Right lobe of liver (tissue), 6 donors: ENCODE results near the gene SF3B3. TPM values are rescaled to one million over a fixed set of nuclear protein-coding genes. Genes with fewer than 3 reads are reported as not detected.
"Not testable (repeated sequence)": the region's sequence is repeated elsewhere in the genome, so short reads cannot be mapped to it uniquely, and the experiment has no call there.

ENCODE experiments used
- ATAC-seq, 4 donors: fragments of 200-7000 bp; cut with Tn5 transposase; one replicate each; pipeline ENCODE4 v1.9.1; 2020; ENCODE audit warnings: mild to moderate bottlenecking in 4 of 4, moderate library complexity in 4 of 4
- DNase-seq, 3 donors: peaks; one replicate each; pipeline ENCODE4 v3.0.0-alpha.2; 2020
- H3K27ac ChIP-seq, 3 donors: fragments of 200-600 bp; one replicate each; pipeline ENCODE4 v1.8.0; 2022
- H3K27me3 ChIP-seq, 2 donors: fragments of 200-600 bp; one replicate each; pipeline ENCODE4 v1.8.0; 2022
- H3K36me3 ChIP-seq, 4 donors: fragments of 200-600 bp; sonication (generic) in 1 of 4; one replicate each; pipeline versions ENCODE4 v1.5.1 to v1.8.0; 2017 to 2022; ENCODE audit warnings: control low read depth in 1 of 4
- H3K4me1 ChIP-seq, 4 donors: fragments of 200-600 bp; sonication (generic) in 1 of 4; one replicate each; pipeline versions ENCODE4 v1.5.1 to v1.8.0; 2017 to 2022; ENCODE audit warnings: control low read depth in 1 of 4
- H3K4me3 ChIP-seq, 3 donors: fragments of 200-600 bp; one replicate each; pipeline ENCODE4 v1.8.0; 2022
- H3K9me3 ChIP-seq, 4 donors: fragments of 200-600 bp; sonication (generic) in 1 of 4; one replicate each; pipeline versions ENCODE4 v1.5.1 to v1.8.0; 2017 to 2022; ENCODE audit warnings: control low read depth in 1 of 4
- POLR2A ChIP-seq: fragments of 450-650 bp; IDR thresholded peaks from one replicate; pipeline ENCODE4 v1.6.1; 2017; ENCODE audit warnings: antibody characterized with exemption, mild to moderate bottlenecking
- WGBS: methylation state at CpG from one replicate; pipeline ENCODE4 v1.1.6; 2018; ENCODE audit warnings: low coverage, low lambda C conversion rate; ENCODE audit not compliant: insufficient coverage; ENCODE audit errors: missing lambda C conversion rate; 5-methylcytosine and 5-hydroxymethylcytosine counted together
- intact Hi-C, 2 donors: fragments of 100-400 bp; cut with DNase I; formaldehyde crosslinking; loops; one replicate each; pipeline versions ENCODE4 v1.11.2 to v1.14.1; 2022
- total RNA-seq, 6 experiments: library from RNA; depleted of rRNA in 2 of 6; stranded (reverse); fragments of >200 nt in 2 of 6; fragmentation: NEBNext Ultra II Directional in 3 of 6; extraction: Animal tissue kit (Norgen Biotek cat#: 25700) in 3 of 6; gene quantifications; one replicate each; pipeline versions ENCODE4 v1.1.0 to v1.2.4, GENCODE V29; 2016 to 2023
- TF ChIP-seq, protein P1 (sequence below), 4 donors: fragments of 200-600 bp in 3 of 4; fragments of 450-650 bp in 1 of 4; IDR thresholded peaks; one replicate each; pipeline versions ENCODE4 v1.5.1 to v1.8.0; 2016 to 2022; ENCODE audit warnings: antibody characterized with exemption in 4 of 4, mild to moderate bottlenecking in 2 of 4
- donor health status: DM: no; HTN: yes; CAD: no.
- donor health status: DM: no; HTN: no; CAD: no.
- donor health status: DM: no; HTN: no; CAD: no.
- donor health status: DM: no; HTN: yes; CAD: no.
- donor health status: DM: no; HTN: yes; CAD: no.

The SF3B3 gene
- total RNA-seq, 6 experiments from 2014 or later, result 51.4 to 110 (median 90.7) TPM

DNA sequence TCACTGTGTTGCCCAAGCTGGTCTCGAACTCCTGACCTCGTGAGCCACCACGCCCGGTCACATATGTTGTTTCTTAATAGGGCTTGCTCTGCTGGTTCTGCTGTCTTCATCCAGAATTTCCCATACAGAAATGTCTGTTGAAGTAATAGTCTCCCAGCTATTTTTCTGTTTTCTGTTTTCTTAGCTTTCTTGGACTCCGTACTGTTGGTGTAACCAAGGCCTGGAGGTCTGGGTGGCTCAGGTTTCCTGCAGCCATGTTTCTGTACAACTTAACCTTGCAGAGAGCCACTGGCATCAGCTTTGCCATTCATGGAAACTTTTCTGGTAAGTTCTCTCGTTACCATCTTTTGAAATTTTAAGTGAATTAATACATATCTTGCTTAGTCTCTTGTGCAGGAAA is 2.8 kb downstream of the SF3B3 start:
- ATAC-seq (no peak), DNase-seq (no peak)
- 70% methylated on average over 5 of the region's 6 CpGs for WGBS
- no peak overlapping the region for H3K27ac ChIP-seq
- no peaks in the 10 kb centered on the region for H3K9me3 ChIP-seq
- H3K36me3 ChIP-seq, result peaks cover 0 to 41% (median 16%) of the 10 kb centered on the region in 4 donors
- no peak for TF ChIP-seq POLR2A
- TF ChIP-seq, protein P1, sequence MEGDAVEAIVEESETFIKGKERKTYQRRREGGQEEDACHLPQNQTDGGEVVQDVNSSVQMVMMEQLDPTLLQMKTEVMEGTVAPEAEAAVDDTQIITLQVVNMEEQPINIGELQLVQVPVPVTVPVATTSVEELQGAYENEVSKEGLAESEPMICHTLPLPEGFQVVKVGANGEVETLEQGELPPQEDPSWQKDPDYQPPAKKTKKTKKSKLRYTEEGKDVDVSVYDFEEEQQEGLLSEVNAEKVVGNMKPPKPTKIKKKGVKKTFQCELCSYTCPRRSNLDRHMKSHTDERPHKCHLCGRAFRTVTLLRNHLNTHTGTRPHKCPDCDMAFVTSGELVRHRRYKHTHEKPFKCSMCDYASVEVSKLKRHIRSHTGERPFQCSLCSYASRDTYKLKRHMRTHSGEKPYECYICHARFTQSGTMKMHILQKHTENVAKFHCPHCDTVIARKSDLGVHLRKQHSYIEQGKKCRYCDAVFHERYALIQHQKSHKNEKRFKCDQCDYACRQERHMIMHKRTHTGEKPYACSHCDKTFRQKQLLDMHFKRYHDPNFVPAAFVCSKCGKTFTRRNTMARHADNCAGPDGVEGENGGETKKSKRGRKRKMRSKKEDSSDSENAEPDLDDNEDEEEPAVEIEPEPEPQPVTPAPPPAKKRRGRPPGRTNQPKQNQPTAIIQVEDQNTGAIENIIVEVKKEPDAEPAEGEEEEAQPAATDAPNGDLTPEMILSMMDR (IDR thresholded peaks at IDR 0.05), result no peak
- H3K27me3 ChIP-seq, result no peaks in the 10 kb centered on the region
- intact Hi-C loops, result loop anchor here in 1 of 2 donors (5.0 kb wide), 1 partner anchor 126 kb away; no protein-coding TSS in a partner anchor
- H3K4me3 ChIP-seq, result no peak overlapping the region
- H3K4me1 ChIP-seq, result peaks cover 0 to 37% (median 7%) of the 10 kb centered on the region in 4 donors

DNA sequence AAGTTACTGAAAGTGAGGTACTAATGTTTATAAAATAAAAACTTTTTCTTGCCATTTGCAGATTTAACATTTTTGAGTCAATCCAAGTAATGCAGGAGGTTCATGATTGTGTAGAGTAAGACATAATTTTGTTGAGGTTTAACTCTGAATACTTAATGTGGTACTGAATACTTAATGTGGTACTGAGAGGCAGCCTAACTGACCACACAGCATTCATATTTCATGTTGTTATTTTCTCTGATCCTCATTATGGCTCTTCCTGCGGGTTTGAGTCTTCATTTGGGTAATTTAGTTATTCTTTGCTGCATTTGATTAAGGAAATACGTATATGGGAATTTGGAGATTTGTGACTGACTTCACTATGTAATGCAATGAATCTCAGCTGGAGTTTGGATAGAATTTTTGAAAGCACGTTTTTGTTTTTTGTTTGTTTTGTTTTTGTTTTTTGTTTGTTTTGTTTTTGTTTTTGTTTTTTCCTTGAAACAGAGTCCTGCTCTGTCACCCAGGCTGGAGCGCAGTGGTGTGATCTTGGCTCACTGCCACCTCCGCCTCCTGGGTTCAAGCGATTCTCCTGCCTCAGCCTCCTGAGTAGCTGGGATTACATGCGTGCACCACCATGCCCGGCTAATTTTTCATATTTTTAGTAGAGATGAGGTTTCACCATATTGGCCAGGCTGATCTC is 3.8 kb downstream of the SF3B3 start:
- Histone ChIP-seq H3K36me3 (peaks cover 0 to 50% (median 18%) of the 10 kb centered on the region in 4 donors), H3K27ac (no peak overlapping the region), H3K27me3 (no peaks in the 10 kb centered on the region), H3K4me3 (no peak overlapping the region), H3K4me1 (peaks cover 0 to 34% (median 3%) of the 10 kb centered on the region in 4 donors), H3K9me3 (no peaks in the 10 kb centered on the region)
- DNase-seq (no peak), ATAC-seq (no peak)
- whole genome bisulfite sequencing, result 67% methylated on average over 3 of the region's 8 CpGs
- TF ChIP-seq POLR2A, result no peak
- TF ChIP-seq, protein P1 (IDR thresholded peaks at IDR 0.05), result no peak
- intact Hi-C loops, result loop anchor here in 1 of 2 donors (5.0 kb wide), 1 partner anchor 125 kb away; no protein-coding TSS in a partner anchor

DNA sequence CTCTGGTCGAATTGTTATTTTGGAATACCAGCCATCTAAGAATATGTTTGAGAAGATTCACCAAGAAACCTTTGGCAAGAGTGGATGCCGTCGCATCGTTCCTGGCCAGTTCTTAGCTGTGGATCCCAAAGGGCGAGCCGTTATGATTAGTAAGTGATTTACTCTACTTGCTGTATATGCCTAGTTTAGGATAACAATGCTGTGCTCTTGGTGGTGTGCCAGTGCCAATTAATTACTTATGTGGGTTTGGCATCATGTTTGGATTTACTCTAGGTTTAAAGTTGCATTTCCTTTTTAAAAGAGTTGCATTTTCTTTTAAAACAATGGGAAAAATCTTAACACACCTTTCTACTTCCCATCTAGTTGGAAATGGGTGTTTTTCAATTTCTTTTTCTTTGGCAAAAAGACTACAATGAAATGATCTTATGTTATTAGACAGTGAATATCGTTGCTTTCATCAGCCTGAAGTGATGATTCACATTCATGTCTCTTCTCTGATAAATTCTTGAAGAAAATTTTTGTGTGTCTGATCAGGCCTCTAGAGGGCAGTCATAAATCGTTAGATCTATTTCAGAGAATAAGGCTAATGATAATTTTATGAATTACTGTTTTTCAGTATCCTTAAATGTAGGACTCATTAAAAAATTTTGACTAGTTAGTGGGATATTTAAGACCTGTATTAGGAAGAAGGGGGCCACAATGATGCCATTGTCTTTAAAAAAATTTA is 5.6 kb downstream of the SF3B3 start:
- H3K4me1 ChIP-seq, result peaks cover 0 to 30% (median 0%) of the 10 kb centered on the region in 4 donors
- H3K9me3 ChIP-seq, result no peaks in the 10 kb centered on the region
- no peaks in the 10 kb centered on the region for H3K27me3 ChIP-seq
- 68% methylated on average over 8 of the region's 8 CpGs for WGBS
- ATAC-seq (peak in 3 of 4 donors; percentile 30 to 56 (median 30)), DNase-seq (no peak)
- H3K27ac ChIP-seq, result no peak overlapping the region
- intact Hi-C loops, result loop anchor here in 1 of 2 donors (5.0 kb wide), 1 partner anchor 123 kb away; no protein-coding TSS in a partner anchor
- TF ChIP-seq, protein P1 (IDR thresholded peaks at IDR 0.05), result peak; percentile 38 to 53 (median 47)
- TF ChIP-seq POLR2A, result no peak
- peaks cover 0 to 67% (median 22%) of the 10 kb centered on the region in 4 donors for H3K36me3 ChIP-seq
- H3K4me3 ChIP-seq, result no peak overlapping the region

DNA sequence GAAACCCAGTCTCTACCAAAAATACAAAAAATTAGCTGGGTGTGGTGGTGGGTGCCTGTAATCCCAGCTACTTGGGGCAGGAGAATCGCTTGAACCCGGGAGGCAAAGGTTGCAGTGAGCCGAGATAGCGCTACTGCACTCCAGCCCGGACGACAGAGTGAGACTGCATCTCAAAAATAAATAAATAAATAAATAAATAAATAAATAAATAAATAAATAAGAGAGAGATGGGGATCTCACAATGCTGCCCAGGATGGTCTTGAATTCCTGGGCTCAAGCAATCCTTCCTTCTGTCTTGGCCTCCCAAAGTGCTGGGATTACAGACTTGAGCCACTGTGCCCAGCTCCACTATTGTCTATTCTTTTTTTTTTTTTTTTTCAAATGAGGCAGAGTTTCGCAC is 6.3 kb downstream of the SF3B3 start:
- ATAC-seq, H3K27me3 ChIP-seq, H3K9me3 ChIP-seq, H3K27ac ChIP-seq, H3K4me3 ChIP-seq, DNase-seq: not testable (repeated sequence)
- Histone ChIP-seq H3K36me3 (peaks cover 0 to 75% (median 28%) of the 10 kb centered on the region in 4 donors), H3K4me1 (peaks cover 0 to 26% (median 0%) of the 10 kb centered on the region in 4 donors)
- no CpG with 5 or more reads among the region's 7 CpGs for WGBS
- intact Hi-C loops, result loop anchor here in 1 of 2 donors (5.0 kb wide), 1 partner anchor 122 kb away; no protein-coding TSS in a partner anchor

DNA sequence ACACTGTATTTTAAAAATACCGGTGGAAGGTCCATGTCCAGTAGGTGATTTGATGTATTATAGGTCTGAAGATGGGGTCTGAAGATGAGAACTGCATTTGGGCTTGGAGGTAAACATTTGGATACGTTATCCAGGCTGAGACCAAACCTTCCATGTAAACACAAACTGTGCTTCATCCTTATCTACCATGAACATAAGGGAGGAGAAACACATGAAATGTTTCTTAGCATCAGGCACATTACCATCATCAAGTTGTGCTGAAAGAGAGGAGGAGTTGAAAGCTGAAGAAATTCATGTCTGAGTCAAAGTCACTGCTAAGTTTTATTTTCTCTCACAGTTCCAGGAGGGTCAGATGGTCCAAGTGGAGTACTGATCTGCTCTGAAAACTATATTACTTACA is 11.4 kb downstream of the SF3B3 start:
- no peak for ATAC-seq
- H3K36me3 ChIP-seq, result peaks cover 10 to 98% (median 44%) of the 10 kb centered on the region in 4 donors
- intact Hi-C loops, result no loop called here

More for the DNA sequence above, 11.4 kb downstream of the SF3B3 start:
- Histone ChIP-seq H3K4me1 (no peaks in the 10 kb centered on the region), H3K27ac (no peak overlapping the region), H3K4me3 (no peak overlapping the region), H3K27me3 (no peaks in the 10 kb centered on the region), H3K9me3 (no peaks in the 10 kb centered on the region)
- no peak for DNase-seq
- WGBS, result 86% methylated on average over 2 of the region's 2 CpGs
- TF ChIP-seq, protein P1 (IDR thresholded peaks at IDR 0.05), result no peak
- no peak for TF ChIP-seq POLR2A
